PFSK-1 (cell line): ENCODE measurements around the gene PAQR4.

ENCODE experiments used
- POLR2AphosphoS5 ChIP-seq: IDR thresholded peaks from 2 replicates; pipeline ENCODE4 v1.6.1; 2012; ENCODE audit warnings: low read depth, mild to moderate bottlenecking, control low read depth, low read length, moderate library complexity
- SIN3A ChIP-seq: IDR thresholded peaks from 2 replicates; pipeline ENCODE4 v1.6.1; 2012; ENCODE audit warnings: mild to moderate bottlenecking, low read length, moderate library complexity, borderline replicate concordance; ENCODE audit not compliant: insufficient read depth
- TAF1 ChIP-seq: IDR thresholded peaks from 2 replicates; pipeline ENCODE4 v1.6.1; 2012; ENCODE audit warnings: low read length, control low read depth, borderline replicate concordance; ENCODE audit not compliant: insufficient read depth
- TF ChIP-seq, protein P1 (sequence below), 2 experiments: IDR thresholded peaks; 2 replicates each; pipeline versions ENCODE4 v1.6.1 to v1.8.0; 2011 to 2012; ENCODE audit warnings: low read depth in 2 of 2, low read length in 2 of 2, control low read depth in 1 of 2, inconsistent platforms in 1 of 2, mild to moderate bottlenecking in 1 of 2, moderate library complexity in 1 of 2; ENCODE audit not compliant: insufficient read depth in 1 of 2

GRCh38 chr16:3017794-3018506 lies 48.8 kb downstream of the PAQR4 start, which contains the start of gene CLDN6:
- TF ChIP-seq POLR2AphosphoS5 (no peak), TAF1 (no peak), SIN3A (no peak)
- TF ChIP-seq, protein P1, sequence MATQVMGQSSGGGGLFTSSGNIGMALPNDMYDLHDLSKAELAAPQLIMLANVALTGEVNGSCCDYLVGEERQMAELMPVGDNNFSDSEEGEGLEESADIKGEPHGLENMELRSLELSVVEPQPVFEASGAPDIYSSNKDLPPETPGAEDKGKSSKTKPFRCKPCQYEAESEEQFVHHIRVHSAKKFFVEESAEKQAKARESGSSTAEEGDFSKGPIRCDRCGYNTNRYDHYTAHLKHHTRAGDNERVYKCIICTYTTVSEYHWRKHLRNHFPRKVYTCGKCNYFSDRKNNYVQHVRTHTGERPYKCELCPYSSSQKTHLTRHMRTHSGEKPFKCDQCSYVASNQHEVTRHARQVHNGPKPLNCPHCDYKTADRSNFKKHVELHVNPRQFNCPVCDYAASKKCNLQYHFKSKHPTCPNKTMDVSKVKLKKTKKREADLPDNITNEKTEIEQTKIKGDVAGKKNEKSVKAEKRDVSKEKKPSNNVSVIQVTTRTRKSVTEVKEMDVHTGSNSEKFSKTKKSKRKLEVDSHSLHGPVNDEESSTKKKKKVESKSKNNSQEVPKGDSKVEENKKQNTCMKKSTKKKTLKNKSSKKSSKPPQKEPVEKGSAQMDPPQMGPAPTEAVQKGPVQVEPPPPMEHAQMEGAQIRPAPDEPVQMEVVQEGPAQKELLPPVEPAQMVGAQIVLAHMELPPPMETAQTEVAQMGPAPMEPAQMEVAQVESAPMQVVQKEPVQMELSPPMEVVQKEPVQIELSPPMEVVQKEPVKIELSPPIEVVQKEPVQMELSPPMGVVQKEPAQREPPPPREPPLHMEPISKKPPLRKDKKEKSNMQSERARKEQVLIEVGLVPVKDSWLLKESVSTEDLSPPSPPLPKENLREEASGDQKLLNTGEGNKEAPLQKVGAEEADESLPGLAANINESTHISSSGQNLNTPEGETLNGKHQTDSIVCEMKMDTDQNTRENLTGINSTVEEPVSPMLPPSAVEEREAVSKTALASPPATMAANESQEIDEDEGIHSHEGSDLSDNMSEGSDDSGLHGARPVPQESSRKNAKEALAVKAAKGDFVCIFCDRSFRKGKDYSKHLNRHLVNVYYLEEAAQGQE (IDR thresholded peaks at IDR 0.05; ENCODE audit: insufficient read depth in 1 of 2, low read depth in 2 of 2, low read length in 2 of 2): no peak
